Right lobe of liver (tissue), 6 donors: ENCODE measurements around the gene MAPKAPK5. TPM values are rescaled to one million over a fixed set of nuclear protein-coding genes. Genes with fewer than 3 reads are reported as not detected.

Experiments used
- ATAC-seq, 4 donors: fragments of 200-7000 bp; cut with Tn5 transposase; one replicate each; pipeline ENCODE4 v1.9.1; 2020; ENCODE audit warnings: mild to moderate bottlenecking in 4 of 4, moderate library complexity in 4 of 4
- DNase-seq, 3 donors: peaks; one replicate each; pipeline ENCODE4 v3.0.0-alpha.2; 2020
- H3K27ac ChIP-seq, 3 donors: fragments of 200-600 bp; one replicate each; pipeline ENCODE4 v1.8.0; 2022
- H3K27me3 ChIP-seq, 2 donors: fragments of 200-600 bp; one replicate each; pipeline ENCODE4 v1.8.0; 2022
- H3K36me3 ChIP-seq, 4 donors: fragments of 200-600 bp; sonication (generic) in 1 of 4; one replicate each; pipeline versions ENCODE4 v1.5.1 to v1.8.0; 2017 to 2022; ENCODE audit warnings: control low read depth in 1 of 4
- H3K4me1 ChIP-seq, 4 donors: fragments of 200-600 bp; sonication (generic) in 1 of 4; one replicate each; pipeline versions ENCODE4 v1.5.1 to v1.8.0; 2017 to 2022; ENCODE audit warnings: control low read depth in 1 of 4
- H3K4me3 ChIP-seq, 3 donors: fragments of 200-600 bp; one replicate each; pipeline ENCODE4 v1.8.0; 2022
- H3K9me3 ChIP-seq, 4 donors: fragments of 200-600 bp; sonication (generic) in 1 of 4; one replicate each; pipeline versions ENCODE4 v1.5.1 to v1.8.0; 2017 to 2022; ENCODE audit warnings: control low read depth in 1 of 4
- POLR2A ChIP-seq: fragments of 450-650 bp; IDR thresholded peaks from one replicate; pipeline ENCODE4 v1.6.1; 2017; ENCODE audit warnings: antibody characterized with exemption, mild to moderate bottlenecking
- WGBS: methylation state at CpG from one replicate; pipeline ENCODE4 v1.1.6; 2018; ENCODE audit warnings: low coverage, low lambda C conversion rate; ENCODE audit not compliant: insufficient coverage; ENCODE audit errors: missing lambda C conversion rate; 5-methylcytosine and 5-hydroxymethylcytosine counted together
- intact Hi-C, 2 donors: fragments of 100-400 bp; cut with DNase I; formaldehyde crosslinking; loops; one replicate each; pipeline versions ENCODE4 v1.11.2 to v1.14.1; 2022
- total RNA-seq, 6 experiments: library from RNA; depleted of rRNA in 2 of 6; stranded (reverse); fragments of >200 nt in 2 of 6; fragmentation: NEBNext Ultra II Directional in 3 of 6; extraction: Animal tissue kit (Norgen Biotek cat#: 25700) in 3 of 6; gene quantifications; one replicate each; pipeline versions ENCODE4 v1.1.0 to v1.2.4, GENCODE V29; 2016 to 2023
- TF ChIP-seq, protein P1 (sequence below), 4 donors: fragments of 200-600 bp in 3 of 4; fragments of 450-650 bp in 1 of 4; IDR thresholded peaks; one replicate each; pipeline versions ENCODE4 v1.5.1 to v1.8.0; 2016 to 2022; ENCODE audit warnings: antibody characterized with exemption in 4 of 4, mild to moderate bottlenecking in 2 of 4
- donor health status: DM: no; HTN: yes; CAD: no.
- donor health status: DM: no; HTN: no; CAD: no.
- donor health status: DM: no; HTN: no; CAD: no.
- donor health status: DM: no; HTN: yes; CAD: no.
- donor health status: DM: no; HTN: yes; CAD: no.

The MAPKAPK5 gene
- total RNA-seq, 6 experiments from 2014 or later: 18.0 to 28.1 (median 19.9) TPM

DNA sequence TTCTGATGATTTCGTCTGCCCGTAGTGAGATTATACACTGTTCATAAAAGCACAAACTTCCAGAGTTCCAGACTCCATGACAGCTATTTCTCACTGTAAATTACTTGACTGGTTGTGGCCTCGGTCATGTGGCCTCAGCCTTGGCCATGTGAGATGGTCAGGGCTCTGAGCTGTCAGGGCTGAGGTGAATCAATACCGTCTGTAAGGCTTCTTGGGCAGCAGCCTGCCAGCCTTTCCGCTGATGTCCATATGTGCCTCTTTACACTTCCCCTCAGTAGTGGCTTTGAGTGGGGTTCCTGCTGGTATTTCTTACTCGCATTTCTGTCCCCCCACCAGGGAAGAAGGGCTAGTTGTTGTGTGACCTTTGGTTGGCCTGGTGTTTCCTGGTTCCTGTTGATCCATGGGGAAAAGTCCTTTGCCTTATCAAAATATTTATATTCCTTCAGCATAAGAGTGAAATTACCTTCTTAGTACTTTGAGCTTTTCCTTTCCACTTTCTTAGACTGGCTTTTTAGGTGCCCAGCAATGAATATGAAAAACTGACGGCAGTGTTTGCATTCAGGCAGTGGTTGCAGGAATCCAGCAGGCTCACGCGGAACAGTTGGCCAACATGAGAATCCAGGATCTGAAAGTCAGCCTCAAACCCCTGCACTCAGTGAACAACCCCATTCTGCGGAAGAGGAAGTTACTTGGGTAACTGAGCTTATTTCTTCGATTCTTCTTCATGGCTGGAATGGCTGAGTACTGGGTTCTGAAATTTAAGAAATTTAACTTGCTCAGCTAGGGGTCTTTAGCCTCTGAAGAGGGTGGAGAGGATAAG, 46.1 kb downstream of the MAPKAPK5 start:
- intact Hi-C loops: no loop called here
- TF ChIP-seq, protein P1, sequence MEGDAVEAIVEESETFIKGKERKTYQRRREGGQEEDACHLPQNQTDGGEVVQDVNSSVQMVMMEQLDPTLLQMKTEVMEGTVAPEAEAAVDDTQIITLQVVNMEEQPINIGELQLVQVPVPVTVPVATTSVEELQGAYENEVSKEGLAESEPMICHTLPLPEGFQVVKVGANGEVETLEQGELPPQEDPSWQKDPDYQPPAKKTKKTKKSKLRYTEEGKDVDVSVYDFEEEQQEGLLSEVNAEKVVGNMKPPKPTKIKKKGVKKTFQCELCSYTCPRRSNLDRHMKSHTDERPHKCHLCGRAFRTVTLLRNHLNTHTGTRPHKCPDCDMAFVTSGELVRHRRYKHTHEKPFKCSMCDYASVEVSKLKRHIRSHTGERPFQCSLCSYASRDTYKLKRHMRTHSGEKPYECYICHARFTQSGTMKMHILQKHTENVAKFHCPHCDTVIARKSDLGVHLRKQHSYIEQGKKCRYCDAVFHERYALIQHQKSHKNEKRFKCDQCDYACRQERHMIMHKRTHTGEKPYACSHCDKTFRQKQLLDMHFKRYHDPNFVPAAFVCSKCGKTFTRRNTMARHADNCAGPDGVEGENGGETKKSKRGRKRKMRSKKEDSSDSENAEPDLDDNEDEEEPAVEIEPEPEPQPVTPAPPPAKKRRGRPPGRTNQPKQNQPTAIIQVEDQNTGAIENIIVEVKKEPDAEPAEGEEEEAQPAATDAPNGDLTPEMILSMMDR (IDR thresholded peaks at IDR 0.05): no peak
- TF ChIP-seq POLR2A: no peak
- DNase-seq (no peak), ATAC-seq (peak; percentile 33 to 64 (median 54))
- 68% methylated on average over 8 of the region's 11 CpGs for WGBS
- no peak overlapping the region for H3K4me3 ChIP-seq
- peaks cover 0 to 75% (median 23%) of the 10 kb centered on the region in 4 donors for H3K36me3 ChIP-seq
- H3K4me1 ChIP-seq: no peaks in the 10 kb centered on the region
- H3K27ac ChIP-seq: no peak overlapping the region
- no peaks in the 10 kb centered on the region for H3K27me3 ChIP-seq
- H3K9me3 ChIP-seq: no peaks in the 10 kb centered on the region

DNA sequence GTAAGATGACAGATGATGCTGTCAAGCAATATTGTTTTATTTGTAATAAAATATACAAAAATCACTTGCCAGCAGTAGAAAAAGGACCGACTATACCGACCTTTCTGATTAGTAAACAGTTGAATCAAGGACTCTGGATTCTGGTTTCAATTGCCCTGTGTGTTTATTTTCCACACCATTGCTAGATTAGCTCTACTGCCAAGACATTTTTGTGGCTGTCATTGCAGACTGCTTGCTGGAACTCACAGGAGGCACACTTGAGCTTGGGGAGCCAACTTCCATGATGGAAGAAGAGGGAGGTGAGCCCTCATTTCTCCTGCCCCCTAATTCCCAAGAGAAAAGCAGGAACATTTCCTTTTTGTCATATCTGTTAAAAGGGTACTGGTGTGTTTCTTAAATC, 51.3 kb downstream of the MAPKAPK5 start:
- peaks cover 0 to 54% (median 17%) of the 10 kb centered on the region in 4 donors for H3K36me3 ChIP-seq
- intact Hi-C loops: no loop called here

GRCh38 chr12:111894556-111894955, 52.5 kb downstream of the MAPKAPK5 start:
- Histone ChIP-seq H3K27ac (no peak overlapping the region), H3K27me3 (no peaks in the 10 kb centered on the region), H3K36me3 (peaks cover 0 to 44% (median 13%) of the 10 kb centered on the region in 4 donors), H3K4me1 (no peaks in the 10 kb centered on the region), H3K9me3 (no peaks in the 10 kb centered on the region), H3K4me3 (no peak overlapping the region)
- intact Hi-C loops: no loop called here
- 81% methylated on average over 5 of the region's 5 CpGs for WGBS
- DNase-seq (no peak), ATAC-seq (no peak)
- no peak for TF ChIP-seq POLR2A
- TF ChIP-seq, protein P1 (IDR thresholded peaks at IDR 0.05): no peak

More for the DNA sequence above, 51.3 kb downstream of the MAPKAPK5 start:
- 50% methylated on average over 2 of the region's 2 CpGs for WGBS
- DNase-seq (no peak), ATAC-seq (no peak)
- H3K4me3 ChIP-seq: no peak overlapping the region
- TF ChIP-seq, protein P1 (IDR thresholded peaks at IDR 0.05): no peak
- TF ChIP-seq POLR2A: no peak
- no peaks in the 10 kb centered on the region for H3K4me1 ChIP-seq
- H3K27ac ChIP-seq: no peak overlapping the region
- no peaks in the 10 kb centered on the region for H3K9me3 ChIP-seq
- no peaks in the 10 kb centered on the region for H3K27me3 ChIP-seq

GRCh38 chr12:111901182-111901581, 59.2 kb downstream of the MAPKAPK5 start:
- DNase-seq (no peak), ATAC-seq (no peak)
- H3K27me3 ChIP-seq: no peaks in the 10 kb centered on the region
- no peak overlapping the region for H3K4me3 ChIP-seq
- intact Hi-C loops: no loop called here
- no peaks in the 10 kb centered on the region for H3K9me3 ChIP-seq
- H3K36me3 ChIP-seq: peaks cover 0 to 5% (median under 1%) of the 10 kb centered on the region in 4 donors
- TF ChIP-seq, protein P1 (IDR thresholded peaks at IDR 0.05): no peak
- no peak for TF ChIP-seq POLR2A
- no peak overlapping the region for H3K27ac ChIP-seq
- H3K4me1 ChIP-seq: no peaks in the 10 kb centered on the region
- WGBS: 78% methylated on average over 4 of the region's 4 CpGs
